OCI-LY7 (cell line): ENCODE results near the gene TMEM140. TPM values are rescaled to one million over a fixed set of nuclear protein-coding genes. Genes with fewer than 3 reads are reported as not detected.

ENCODE experiments used
- BruUV-seq: library from RNA; stranded (reverse); fragments of 400-500 nt; replicated peaks from 2 replicates; lab custom pipeline; 2021; lab: Mats Ljungman, UMichigan
- CTCF ChIA-PET: fragments of 300-600 bp; sonication (Branson Sonifier 250); formaldehyde crosslinking; loops from one replicate; lab custom pipeline; 2022; ENCODE audit warnings: antibody characterized with exemption; ENCODE audit not compliant: unreplicated experiment; lab: Charles Lee
- POLR2A ChIA-PET: fragments of 300-600 bp; sonication (Branson Sonifier 250); formaldehyde crosslinking; loops from one replicate; lab custom pipeline; 2022; ENCODE audit warnings: antibody characterized with exemption; lab: Charles Lee
- DNase-seq: peaks from one replicate; pipeline ENCODE4 v3.0.0-alpha.2; 2015; ENCODE audit warnings: low spot score
- H2AFZ ChIP-seq: fragments of 200-600 bp; sonication (generic), shearing (Covaris generic); 2 replicates; pipeline ENCODE4 v1.6.1; 2014; ENCODE audit warnings: mild to moderate bottlenecking, antibody characterized with exemption, low read length, moderate library complexity
- H3K27ac ChIP-seq: fragments of 200-600 bp; sonication (generic); 2 replicates; pipeline ENCODE4 v1.5.1; 2014; ENCODE audit warnings: mixed run types, low read depth, mild to moderate bottlenecking, moderate library complexity, low read length, inconsistent platforms; ENCODE audit not compliant: poor library complexity, severe bottlenecking
- H3K36me3 ChIP-seq: fragments of 200-600 bp; sonication (generic); 2 replicates; pipeline ENCODE4 v1.6.1; 2014; ENCODE audit warnings: mild to moderate bottlenecking, antibody characterized with exemption, low read length, moderate library complexity, mixed read lengths; ENCODE audit not compliant: insufficient read depth
- H3K4me1 ChIP-seq: fragments of 200-600 bp; sonication (generic); 2 replicates; pipeline ENCODE4 v1.5.1; 2014; ENCODE audit warnings: mild to moderate bottlenecking, low read length; ENCODE audit not compliant: insufficient read depth, poor library complexity, severe bottlenecking
- H3K4me2 ChIP-seq: fragments of 200-600 bp; sonication (generic); 2 replicates; pipeline ENCODE4 v1.6.1; 2014; ENCODE audit warnings: mild to moderate bottlenecking, low read length
- H3K4me3 ChIP-seq: fragments of 200-600 bp; sonication (generic); 2 replicates; pipeline ENCODE4 v1.5.1; 2014; ENCODE audit warnings: mild to moderate bottlenecking, low read depth, low read length; ENCODE audit not compliant: poor library complexity, severe bottlenecking
- H3K79me2 ChIP-seq: fragments of 200-600 bp; sonication (generic); 2 replicates; pipeline ENCODE4 v1.6.1; 2016; ENCODE audit warnings: low read depth, mild to moderate bottlenecking, low read length, moderate library complexity, mixed read lengths; ENCODE audit not compliant: insufficient read depth
- H3K9me2 ChIP-seq: fragments of 200-600 bp; sonication (generic); 2 replicates; pipeline ENCODE4 v1.6.1; 2016; ENCODE audit warnings: mild to moderate bottlenecking, low read length, mixed read lengths; ENCODE audit not compliant: insufficient read depth
- H3K9me3 ChIP-seq: fragments of 200-600 bp; sonication (generic); 2 replicates; pipeline ENCODE4 v1.6.1; 2014; ENCODE audit warnings: mild to moderate bottlenecking, mixed run types, low read length, mixed read lengths
- H4K20me1 ChIP-seq: fragments of 200-600 bp; sonication (generic); 2 replicates; pipeline ENCODE4 v1.6.1; 2014; ENCODE audit warnings: mild to moderate bottlenecking, antibody characterized with exemption, low read length, moderate library complexity, mixed read lengths; ENCODE audit not compliant: insufficient read depth
- EZH2phosphoT487 ChIP-seq: fragments of 200-600 bp; sonication (generic); IDR thresholded peaks from 2 replicates; pipeline ENCODE4 v1.6.1; 2018; ENCODE audit warnings: low read depth, borderline replicate concordance, mild to moderate bottlenecking, mixed run types, antibody characterized with exemption, low read length, moderate library complexity, mixed read lengths
- intact Hi-C: fragments of 100-400 bp; cut with micrococcal nuclease; formaldehyde crosslinking; loops from one replicate; pipeline ENCODE4 v1.10.0; 2022; ENCODE audit not compliant: unreplicated experiment
- total RNA-seq, 2 experiments: library from RNA; depleted of rRNA in 1 of 2; stranded (reverse); fragments of >200 nt in 1 of 2; shearing (Covaris generic) in 1 of 2; gene quantifications; 2 replicates each; pipeline ENCODE4 v1.2.3, GENCODE V29; 2014 to 2022
- TF ChIP-seq, protein P1 (sequence below): fragments of 200-600 bp; sonication (generic); conservative IDR thresholded peaks from 2 replicates; pipeline ENCODE4 v1.5.1; 2014; ENCODE audit warnings: mild to moderate bottlenecking, antibody characterized with exemption, low read length, moderate library complexity, mixed read lengths

TMEM140 gene
- total RNA-seq, 2 experiments from 2014 or later: 0.41 to 1.6 TPM

- Histone ChIP-seq H4K20me1 (no peaks in the 10 kb centered on the region), H3K4me3 (no peak overlapping the region), H3K27ac (no peak overlapping the region), H3K36me3 (peaks cover 21% of the 10 kb centered on the region), H2AFZ (no peak overlapping the region), H3K4me1 (no peaks in the 10 kb centered on the region), H3K9me2 (no peaks in the 10 kb centered on the region), H3K9me3 (no peaks in the 10 kb centered on the region), H3K79me2 (no peaks in the 10 kb centered on the region), H3K4me2 (no peak overlapping the region)
- ChIA-PET CTCF (no interaction called here), POLR2A (no interaction called here)
- DNase-seq: no peak
- no peak for TF ChIP-seq EZH2phosphoT487
- TF ChIP-seq, protein P1, sequence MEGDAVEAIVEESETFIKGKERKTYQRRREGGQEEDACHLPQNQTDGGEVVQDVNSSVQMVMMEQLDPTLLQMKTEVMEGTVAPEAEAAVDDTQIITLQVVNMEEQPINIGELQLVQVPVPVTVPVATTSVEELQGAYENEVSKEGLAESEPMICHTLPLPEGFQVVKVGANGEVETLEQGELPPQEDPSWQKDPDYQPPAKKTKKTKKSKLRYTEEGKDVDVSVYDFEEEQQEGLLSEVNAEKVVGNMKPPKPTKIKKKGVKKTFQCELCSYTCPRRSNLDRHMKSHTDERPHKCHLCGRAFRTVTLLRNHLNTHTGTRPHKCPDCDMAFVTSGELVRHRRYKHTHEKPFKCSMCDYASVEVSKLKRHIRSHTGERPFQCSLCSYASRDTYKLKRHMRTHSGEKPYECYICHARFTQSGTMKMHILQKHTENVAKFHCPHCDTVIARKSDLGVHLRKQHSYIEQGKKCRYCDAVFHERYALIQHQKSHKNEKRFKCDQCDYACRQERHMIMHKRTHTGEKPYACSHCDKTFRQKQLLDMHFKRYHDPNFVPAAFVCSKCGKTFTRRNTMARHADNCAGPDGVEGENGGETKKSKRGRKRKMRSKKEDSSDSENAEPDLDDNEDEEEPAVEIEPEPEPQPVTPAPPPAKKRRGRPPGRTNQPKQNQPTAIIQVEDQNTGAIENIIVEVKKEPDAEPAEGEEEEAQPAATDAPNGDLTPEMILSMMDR: no peak
- intact Hi-C loops: no loop called here
- no TSS peak for BruUV-seq
Measured at GRCh38 chr7:135197343-135197742, 49.5 kb downstream of the TMEM140 start.

DNA sequence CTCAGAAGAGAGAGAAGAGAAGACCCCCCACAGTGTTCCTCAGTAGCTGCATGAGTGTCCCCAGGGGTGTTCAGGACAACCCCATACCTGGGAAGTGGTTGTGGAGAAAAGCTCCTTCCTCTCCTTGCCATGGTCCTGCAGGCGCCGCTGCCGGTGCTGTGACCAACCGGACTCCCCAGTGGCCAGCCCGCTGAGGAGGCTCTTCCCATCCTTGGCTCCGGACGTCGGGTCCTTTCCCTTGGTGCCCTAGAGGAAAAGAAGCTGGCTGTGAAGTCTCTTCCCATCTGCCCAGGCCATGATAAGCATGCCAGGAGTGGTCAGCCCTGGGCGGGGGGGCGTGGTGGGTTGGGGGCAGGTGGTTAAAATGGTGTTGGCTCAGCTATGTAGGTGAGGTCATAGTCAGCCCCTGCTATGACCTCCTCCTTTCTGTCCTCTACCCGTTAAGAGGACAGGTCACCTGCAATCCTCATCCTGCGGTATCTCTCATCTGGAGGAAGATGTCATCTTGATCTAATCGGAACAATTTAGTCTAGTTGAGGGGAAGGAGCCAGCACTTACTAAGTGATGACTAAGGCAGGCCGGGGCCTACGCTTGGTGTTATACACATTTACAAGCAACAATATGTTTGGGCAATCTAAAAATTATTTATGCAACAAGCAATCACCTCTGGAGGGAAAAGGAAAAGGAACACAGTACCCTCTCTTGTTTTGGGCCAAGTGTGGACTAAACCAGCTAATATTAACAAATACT is 50.2 kb downstream of the TMEM140 start:
- no peaks in the 10 kb centered on the region for H3K79me2 ChIP-seq
- intact Hi-C loops: no loop called here
- BruUV-seq: no TSS peak
- no peak overlapping the region for H3K4me3 ChIP-seq
- no peak for TF ChIP-seq EZH2phosphoT487
- TF ChIP-seq, protein P1: no peak
- no peaks in the 10 kb centered on the region for H4K20me1 ChIP-seq
- no peaks in the 10 kb centered on the region for H3K4me1 ChIP-seq
- CTCF ChIA-PET: no interaction called here
- H3K4me2 ChIP-seq: no peak overlapping the region
- DNase-seq: no peak
- peaks cover 16% of the 10 kb centered on the region for H3K36me3 ChIP-seq
- H3K27ac ChIP-seq: no peak overlapping the region
- no peaks in the 10 kb centered on the region for H3K9me3 ChIP-seq
- no peak overlapping the region for H2AFZ ChIP-seq
- POLR2A ChIA-PET: interaction anchor here (1.5 kb wide), 1 partner anchor 19 kb away, joined by 3 read pairs; no protein-coding TSS in a partner anchor
- H3K9me2 ChIP-seq: no peaks in the 10 kb centered on the region

DNA sequence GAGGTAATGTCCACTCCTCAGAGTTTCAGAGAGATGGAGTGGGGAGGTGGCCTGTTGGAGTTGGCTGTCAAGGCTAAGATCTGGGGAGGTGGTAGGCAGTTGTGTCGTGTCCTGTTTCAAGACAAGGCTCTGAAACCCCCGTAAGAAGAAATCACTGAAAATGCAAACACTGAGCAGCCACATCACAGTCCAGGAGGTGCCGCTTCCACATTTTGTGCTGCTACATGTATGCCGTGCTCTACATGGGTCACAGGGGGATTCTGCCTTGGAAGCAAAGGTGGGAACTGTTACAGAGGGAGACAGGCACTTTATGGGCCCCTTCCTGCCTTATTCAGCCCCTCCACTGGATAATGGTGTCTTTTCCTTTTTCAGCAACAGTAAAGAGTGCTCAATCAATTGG is 51.6 kb downstream of the TMEM140 start:
- H3K4me2 ChIP-seq: no peak overlapping the region
- H3K27ac ChIP-seq: no peak overlapping the region
- CTCF ChIA-PET: no interaction called here

More for the DNA sequence above, 51.6 kb downstream of the TMEM140 start:
- no peak overlapping the region for H2AFZ ChIP-seq
- no TSS peak for BruUV-seq
- POLR2A ChIA-PET: no interaction called here
- H4K20me1 ChIP-seq: no peaks in the 10 kb centered on the region
- intact Hi-C loops: no loop called here
- TF ChIP-seq, protein P1: no peak
- no peak for TF ChIP-seq EZH2phosphoT487
- H3K9me3 ChIP-seq: no peaks in the 10 kb centered on the region
- H3K4me1 ChIP-seq: no peaks in the 10 kb centered on the region
- H3K9me2 ChIP-seq: no peaks in the 10 kb centered on the region
- peaks cover 15% of the 10 kb centered on the region for H3K36me3 ChIP-seq
- DNase-seq: no peak
- no peaks in the 10 kb centered on the region for H3K79me2 ChIP-seq
- H3K4me3 ChIP-seq: no peak overlapping the region
